CD4-positive, alpha-beta memory T cell (primary cell): Measurements from ENCODE around the gene GPRC5C. TPM values are rescaled to one million over a fixed set of nuclear protein-coding genes. Genes with fewer than 3 reads are reported as not detected.

Source experiments
- CTCF ChIA-PET: fragments of 350-600 bp; sonication (Branson Sonifier 250); formaldehyde crosslinking; loops from one replicate; lab custom pipeline; 2021; ENCODE audit warnings: inconsistent platforms; ENCODE audit not compliant: partially characterized antibody; lab: Charles Lee
- POLR2A ChIA-PET: fragments of 350-600 bp; sonication (Branson Sonifier 250); formaldehyde crosslinking; loops from one replicate; lab custom pipeline; 2021; ENCODE audit not compliant: partially characterized antibody; lab: Charles Lee
- DNase-seq, 5 donors: peaks; one replicate each; pipeline versions ENCODE4 v3.0.0 to v3.0.0-alpha.2; 2020 to 2022; ENCODE audit warnings: mixed read lengths in 1 of 5
- H3K27ac ChIP-seq: one replicate; pipeline ENCODE4 v1.7.0; 2013; ENCODE audit warnings: low read depth, low read length
- H3K27me3 ChIP-seq: 2 replicates; pipeline ENCODE4 v1.7.0; 2013; ENCODE audit warnings: mild to moderate bottlenecking, low read length, moderate library complexity; ENCODE audit not compliant: insufficient read depth
- H3K36me3 ChIP-seq: 2 replicates; pipeline ENCODE4 v1.7.0; 2013; ENCODE audit warnings: mild to moderate bottlenecking, low read length, moderate library complexity; ENCODE audit not compliant: insufficient read depth
- H3K4me1 ChIP-seq: 2 replicates; pipeline ENCODE4 v1.7.0; 2013; ENCODE audit warnings: mild to moderate bottlenecking, low read length, moderate library complexity; ENCODE audit not compliant: insufficient read depth
- H3K4me3 ChIP-seq, 2 donors: one replicate each; pipeline ENCODE4 v1.7.0; 2013; ENCODE audit warnings: low read length in 2 of 2, mild to moderate bottlenecking in 1 of 2
- H3K9me3 ChIP-seq, 2 donors: one replicate each; pipeline ENCODE4 v1.7.0; 2013; ENCODE audit warnings: low read length in 2 of 2, control low read depth in 1 of 2; ENCODE audit not compliant: control insufficient read depth in 1 of 2
- H3K27ac Mint-ChIP-seq, 7 donors: one replicate each; pipeline ENCODE4 v1.8.0; 2020 to 2021; ENCODE audit warnings: mixed read lengths in 7 of 7, mild to moderate bottlenecking in 6 of 7, inconsistent platforms in 3 of 7, moderate library complexity in 3 of 7
- H3K27me3 Mint-ChIP-seq, 2 donors: one replicate each; pipeline ENCODE4 v1.8.0; 2020 to 2021; ENCODE audit warnings: mixed read lengths in 2 of 2
- H3K36me3 Mint-ChIP-seq, 2 donors: one replicate each; pipeline ENCODE4 v1.8.0; 2020 to 2021; ENCODE audit warnings: mixed read lengths in 2 of 2, inconsistent platforms in 1 of 2, mild to moderate bottlenecking in 1 of 2
- H3K4me1 Mint-ChIP-seq, 4 donors: one replicate each; pipeline ENCODE4 v1.8.0; 2020 to 2021; ENCODE audit warnings: mixed read lengths in 4 of 4, mild to moderate bottlenecking in 1 of 4
- H3K4me3 Mint-ChIP-seq, 8 donors: one replicate each; pipeline ENCODE4 v1.8.0; 2020 to 2021; ENCODE audit warnings: mixed read lengths in 8 of 8, mild to moderate bottlenecking in 7 of 8, moderate library complexity in 6 of 8, inconsistent platforms in 3 of 8
- H3K9me3 Mint-ChIP-seq, 8 donors: one replicate each; pipeline ENCODE4 v1.8.0; 2020 to 2021; ENCODE audit warnings: mixed read lengths in 8 of 8, mild to moderate bottlenecking in 5 of 8, inconsistent platforms in 3 of 8, moderate library complexity in 1 of 8
- intact Hi-C: fragments of 100-400 bp; cut with micrococcal nuclease; formaldehyde crosslinking; loops from one replicate; pipeline ENCODE4 v1.15.1; 2023
- polyA plus RNA-seq, 2 donors: library from polyadenylated mRNA; unstranded; fragments of 300-500 nt; fragmentation: Illumina TruSeq; gene quantifications; one replicate each; pipeline ENCODE4 v1.2.3, GENCODE V29; 2021
- total RNA-seq, 2 experiments: library from RNA; stranded (reverse); gene quantifications; one replicate each; pipeline ENCODE4 v1.2.3, GENCODE V29; 2021

GPRC5C gene
- total and polyA plus RNA-seq, 4 experiments from 2014 or later = not detected

- Histone ChIP-seq H3K4me3 (no peak overlapping the region), H3K4me1 (peaks cover 14% of the 10 kb centered on the region), H3K27me3 (peaks cover 15% of the 10 kb centered on the region), H3K36me3 (no peaks in the 10 kb centered on the region), H3K9me3 (no peaks in the 10 kb centered on the region), H3K27ac (no peak overlapping the region)
- Mint-ChIP-seq H3K4me3 (no peak overlapping the region), H3K4me1 (peaks cover 0 to 17% (median 9%) of the 10 kb centered on the region in 4 donors), H3K27me3 (peaks cover 25 to 29% of the 10 kb centered on the region in 2 donors), H3K9me3 (peaks cover 0 to 4% (median 0%) of the 10 kb centered on the region in 8 donors), H3K27ac (no peak overlapping the region), H3K36me3 (no peaks in the 10 kb centered on the region)
- intact Hi-C loops = no loop called here
- CTCF ChIA-PET = no interaction called here
- DNase-seq = no peak
- POLR2A ChIA-PET = no interaction called here
These were observed 4.7 kb upstream of the GPRC5C start for GRCh38 chr17:74427048-74427762.

GRCh38 chr17:74427763-74428153 is 4.1 kb upstream of the GPRC5C start:
- ChIA-PET POLR2A (no interaction called here), CTCF (no interaction called here)
- peaks cover 0 to under 1% (median 0%) of the 10 kb centered on the region in 8 donors for H3K9me3 Mint-ChIP-seq
- no peaks in the 10 kb centered on the region for H3K36me3 ChIP-seq
- no peaks in the 10 kb centered on the region for H3K9me3 ChIP-seq
- H3K27ac Mint-ChIP-seq = no peak overlapping the region
- no peaks in the 10 kb centered on the region for H3K36me3 Mint-ChIP-seq
- H3K27me3 ChIP-seq = peaks cover 18% of the 10 kb centered on the region
- no peak overlapping the region for H3K27ac ChIP-seq
- peaks cover 0 to 17% (median 9%) of the 10 kb centered on the region in 4 donors for H3K4me1 Mint-ChIP-seq
- H3K4me1 ChIP-seq = peaks cover 14% of the 10 kb centered on the region
- H3K4me3 ChIP-seq = no peak overlapping the region
- H3K4me3 Mint-ChIP-seq = no peak overlapping the region
- no peak for DNase-seq
- peaks cover 25% of the 10 kb centered on the region in 2 donors for H3K27me3 Mint-ChIP-seq
- intact Hi-C loops = no loop called here

DNA sequence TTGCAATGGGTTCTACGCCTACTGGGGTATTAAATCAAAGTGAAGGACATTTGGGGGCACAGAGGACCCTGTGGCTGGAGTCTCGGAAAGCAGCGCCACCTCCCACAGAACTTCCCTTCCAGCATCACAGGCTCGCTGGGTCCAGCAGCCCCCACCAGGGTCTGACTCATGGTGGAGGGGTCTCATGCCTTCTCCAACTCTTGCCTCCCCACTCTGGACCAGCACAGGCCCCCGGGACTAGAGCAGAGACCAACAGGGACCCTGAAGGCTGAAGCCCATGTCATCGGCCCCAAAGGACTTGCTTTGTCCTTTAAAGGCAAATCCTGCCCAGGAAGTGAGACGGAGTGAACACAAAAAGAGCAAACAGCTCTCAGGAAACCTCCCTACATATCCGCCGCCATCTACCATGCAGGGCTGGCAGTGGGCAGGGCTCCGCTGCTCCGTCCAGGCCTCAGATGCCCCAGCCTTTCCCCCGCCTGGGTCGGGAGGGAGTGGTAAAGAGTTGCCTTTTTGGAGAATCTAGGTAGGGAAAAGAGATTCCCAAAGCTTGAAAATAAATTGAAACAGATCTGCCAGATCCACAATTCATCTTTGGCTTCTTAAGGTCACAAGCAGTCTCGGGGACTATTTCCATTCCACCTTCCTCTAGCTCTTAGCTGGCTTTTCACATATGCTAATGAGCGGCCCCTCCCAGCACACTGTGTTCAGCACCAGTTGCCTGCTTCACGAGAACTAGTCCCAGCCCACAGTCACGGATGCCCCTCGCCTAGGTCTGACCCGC is 2.1 kb upstream of the GPRC5C start:
- no peak overlapping the region for H3K27ac Mint-ChIP-seq
- H3K36me3 Mint-ChIP-seq = no peaks in the 10 kb centered on the region
- intact Hi-C loops = no loop called here
- ChIA-PET POLR2A (no interaction called here), CTCF (interaction anchor here (1.0 to 1.6 kb wide), 3 partner anchors 9 to 62 kb away, joined by 3 to 4 read pairs (median 4); no protein-coding TSS in a partner anchor)
- Histone ChIP-seq H3K4me1 (peaks cover 14% of the 10 kb centered on the region), H3K9me3 (no peaks in the 10 kb centered on the region), H3K4me3 (no peak overlapping the region), H3K27ac (no peak overlapping the region), H3K36me3 (no peaks in the 10 kb centered on the region), H3K27me3 (peaks cover 23% of the 10 kb centered on the region)
- H3K4me1 Mint-ChIP-seq = peaks cover 0 to 17% (median 9%) of the 10 kb centered on the region in 4 donors
- H3K9me3 Mint-ChIP-seq = no peaks in the 10 kb centered on the region
- peak overlapping the region in 4 of 8 donors; percentile 44 to 63 (median 50) for H3K4me3 Mint-ChIP-seq
- no peak for DNase-seq
- H3K27me3 Mint-ChIP-seq = peaks cover 32 to 33% of the 10 kb centered on the region in 2 donors

DNA sequence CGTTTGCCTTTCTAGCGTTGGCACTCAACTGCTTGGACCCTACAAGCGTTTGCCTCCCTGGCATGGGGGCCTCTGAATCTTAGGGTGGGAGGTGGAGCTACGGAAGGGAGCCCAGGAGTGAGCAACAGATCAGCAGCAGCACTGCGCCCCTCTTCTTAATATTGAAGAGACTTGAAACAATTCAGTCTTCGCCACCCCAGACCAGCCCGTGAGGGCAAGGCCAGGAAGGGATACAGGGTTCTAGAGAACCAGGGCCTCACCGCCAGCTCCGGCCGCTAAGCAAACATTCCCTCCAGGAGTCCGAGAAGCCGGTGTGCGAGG is 1.5 kb upstream of the GPRC5C start:
- H3K36me3 ChIP-seq = no peaks in the 10 kb centered on the region
- Mint-ChIP-seq H3K27me3 (peaks cover 31 to 36% of the 10 kb centered on the region in 2 donors), H3K27ac (no peak overlapping the region), H3K9me3 (no peaks in the 10 kb centered on the region), H3K4me1 (peaks cover 0 to 17% (median 9%) of the 10 kb centered on the region in 4 donors), H3K36me3 (no peaks in the 10 kb centered on the region), H3K4me3 (peak overlapping the region in 7 of 8 donors; percentile 10 to 65 (median 49))
- peaks cover 14% of the 10 kb centered on the region for H3K4me1 ChIP-seq
- ChIA-PET POLR2A (no interaction called here), CTCF (interaction anchor here (1.0 to 1.6 kb wide), 2 partner anchors 9 to 27 kb away, joined by 3 to 4 read pairs; no protein-coding TSS in a partner anchor)
- no peak for DNase-seq
- H3K27me3 ChIP-seq = peaks cover 23% of the 10 kb centered on the region
- no peaks in the 10 kb centered on the region for H3K9me3 ChIP-seq
- no peak overlapping the region for H3K27ac ChIP-seq
- no peak overlapping the region for H3K4me3 ChIP-seq
- intact Hi-C loops = no loop called here

- no peak for DNase-seq
- peaks cover 23% of the 10 kb centered on the region for H3K27me3 ChIP-seq
- no peaks in the 10 kb centered on the region for H3K36me3 ChIP-seq
- Mint-ChIP-seq H3K4me3 (peak overlapping the region in 7 of 8 donors; percentile 47 to 80 (median 63)), H3K9me3 (peaks cover 0 to 3% (median 0%) of the 10 kb centered on the region in 8 donors), H3K36me3 (no peaks in the 10 kb centered on the region), H3K27ac (no peak overlapping the region), H3K4me1 (peaks cover 0 to 17% (median 9%) of the 10 kb centered on the region in 4 donors), H3K27me3 (peaks cover 33 to 34% of the 10 kb centered on the region in 2 donors)
- H3K4me1 ChIP-seq = peaks cover 14% of the 10 kb centered on the region
- no peaks in the 10 kb centered on the region for H3K9me3 ChIP-seq
- ChIA-PET POLR2A (no interaction called here), CTCF (interaction anchor here (1.0 to 1.6 kb wide), 2 partner anchors 8 to 26 kb away, joined by 3 to 4 read pairs; no protein-coding TSS in a partner anchor)
- H3K4me3 ChIP-seq = peak overlapping the region in 1 of 2 donors; percentile 32
- intact Hi-C loops = no loop called here
- H3K27ac ChIP-seq = no peak overlapping the region
These were observed 951 bp upstream of the GPRC5C start for GRCh38 chr17:74430706-74431567.

DNA sequence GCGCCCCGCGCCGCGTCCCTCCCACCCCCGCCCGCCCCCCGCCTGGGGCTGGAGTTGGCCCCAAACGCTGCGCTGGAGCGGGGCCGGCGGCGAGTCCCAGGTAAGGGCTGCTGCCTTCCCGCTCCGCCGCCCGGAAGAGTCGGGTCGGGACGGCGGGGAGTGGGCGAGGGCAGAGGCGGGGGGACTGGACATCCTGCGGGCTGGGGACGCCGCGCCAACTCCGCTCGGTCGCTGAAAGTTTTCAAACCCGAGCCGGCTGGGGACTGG is 469 bp downstream of the GPRC5C start:
- no peak overlapping the region for H3K27ac ChIP-seq
- CTCF ChIA-PET = no interaction called here
- H3K4me1 Mint-ChIP-seq = peaks cover 0 to 17% (median 9%) of the 10 kb centered on the region in 4 donors

More for the DNA sequence above, 469 bp downstream of the GPRC5C start:
- peaks cover 14% of the 10 kb centered on the region for H3K4me1 ChIP-seq
- H3K36me3 ChIP-seq = no peaks in the 10 kb centered on the region
- no peak overlapping the region for H3K4me3 ChIP-seq
- H3K27me3 ChIP-seq = peaks cover 23% of the 10 kb centered on the region
- intact Hi-C loops = no loop called here
- Mint-ChIP-seq H3K27me3 (peaks cover 31 to 36% of the 10 kb centered on the region in 2 donors), H3K4me3 (no peak overlapping the region), H3K9me3 (peaks cover 0 to 12% (median 4%) of the 10 kb centered on the region in 8 donors), H3K36me3 (no peaks in the 10 kb centered on the region), H3K27ac (no peak overlapping the region)
- POLR2A ChIA-PET = no interaction called here
- no peak for DNase-seq
- no peaks in the 10 kb centered on the region for H3K9me3 ChIP-seq
